Inflammatory macrophage treated with lipopolysaccharide for 1 hour (primary cell): ENCODE measurements around the gene PCDHGA1.

Source experiments
- DNase-seq, 2 donors: peaks; one replicate each; pipeline ENCODE4 v3.0.0-alpha.2; 2020 to 2022

The PCDHGA1 gene

DNA sequence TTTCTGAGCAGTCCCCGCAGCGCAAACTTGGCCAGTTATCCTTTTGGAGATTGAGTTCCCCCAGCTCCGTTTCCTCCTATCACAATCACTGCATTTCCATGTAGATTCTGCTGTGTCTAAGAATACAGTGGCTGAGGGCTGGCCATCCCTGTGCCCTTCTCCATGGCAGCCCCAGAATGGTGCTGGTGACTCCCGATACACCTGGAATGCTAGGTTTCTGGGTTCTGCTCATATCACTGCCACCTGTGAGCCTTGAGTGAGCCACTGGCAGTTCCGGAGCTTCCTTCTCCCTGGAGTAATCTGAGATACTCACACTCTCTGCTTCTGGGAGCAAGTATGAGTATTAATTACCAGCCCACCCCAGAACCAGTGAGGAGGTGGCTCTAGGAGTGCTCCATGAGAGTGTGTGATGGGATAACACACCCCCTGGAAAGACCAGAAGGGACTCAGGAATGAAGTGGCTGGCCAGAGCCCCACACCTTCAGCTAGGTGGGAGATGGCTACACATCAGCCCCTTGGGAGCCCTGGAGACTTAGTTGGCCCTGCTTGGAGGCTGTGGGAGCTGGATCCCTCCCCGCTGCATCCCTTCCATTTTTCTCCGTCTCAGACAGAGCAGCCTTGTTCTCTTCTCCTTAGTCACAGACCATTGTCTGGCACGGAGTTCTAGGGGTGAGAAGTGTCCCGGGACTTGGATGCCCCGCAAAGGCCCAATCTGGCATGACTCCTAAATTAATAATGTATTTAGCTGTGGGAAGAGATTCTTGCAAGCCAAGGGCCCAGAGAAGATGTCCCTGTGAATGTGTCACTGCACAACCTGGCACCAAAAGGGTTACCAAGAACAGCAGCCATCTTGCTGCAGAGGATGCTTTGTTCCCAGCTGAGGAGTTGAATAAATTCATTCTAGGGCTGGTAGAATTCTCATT lies 163.4 kb downstream of the PCDHGA1 start:
- no peak for DNase-seq

DNA sequence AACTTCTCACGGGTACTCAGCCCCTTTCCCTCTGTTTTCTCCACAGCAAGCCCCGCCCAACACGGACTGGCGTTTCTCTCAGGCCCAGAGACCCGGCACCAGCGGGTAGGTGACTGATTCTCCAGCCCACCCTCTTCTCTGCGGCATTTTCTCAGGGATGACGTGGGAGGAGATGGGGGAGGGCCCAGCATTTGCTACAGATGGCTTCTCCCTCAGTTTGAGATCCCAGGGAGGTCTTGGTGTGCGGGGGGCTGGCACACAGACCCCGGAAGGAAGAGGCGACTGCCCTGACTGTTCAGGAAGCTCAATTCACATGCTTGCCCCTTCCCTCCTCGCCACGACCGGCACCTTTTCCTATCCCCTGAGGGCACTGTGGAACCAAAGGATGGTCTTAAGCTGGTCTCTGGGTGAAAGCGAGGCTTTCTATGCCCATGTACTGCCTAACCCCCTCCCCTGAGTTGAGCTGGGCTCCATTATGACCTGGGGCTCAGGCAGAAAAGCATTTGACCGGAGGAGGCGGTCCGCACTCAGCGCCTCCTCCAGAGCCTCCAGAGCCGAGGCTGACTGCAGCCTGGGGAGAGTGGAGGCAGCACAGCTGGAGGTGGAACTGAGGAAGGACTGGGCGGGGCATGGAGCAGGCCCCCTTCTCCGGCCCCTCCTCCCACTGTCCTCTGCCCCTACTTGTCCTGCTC lies 164.6 kb downstream of the PCDHGA1 start:
- DNase-seq: no peak

DNA sequence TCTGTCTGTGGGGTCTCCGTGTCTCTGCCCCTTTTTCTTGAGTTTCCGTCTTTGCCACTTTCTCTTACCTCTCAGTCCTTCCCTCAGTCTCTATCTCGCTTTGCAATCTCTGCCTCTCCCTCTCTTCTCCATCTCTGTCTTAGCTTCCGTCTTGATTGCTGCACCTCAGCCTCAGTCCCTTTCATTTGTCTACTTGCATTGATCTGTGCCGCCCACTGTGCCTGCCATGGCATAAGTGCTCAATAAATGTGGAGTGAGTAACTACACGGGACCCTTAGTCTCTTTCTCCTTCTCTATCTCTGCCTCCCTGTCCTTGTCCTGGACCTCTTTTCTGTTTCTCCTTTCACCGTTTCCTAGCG lies 165.1 kb downstream of the PCDHGA1 start:
- no peak for DNase-seq

DNA sequence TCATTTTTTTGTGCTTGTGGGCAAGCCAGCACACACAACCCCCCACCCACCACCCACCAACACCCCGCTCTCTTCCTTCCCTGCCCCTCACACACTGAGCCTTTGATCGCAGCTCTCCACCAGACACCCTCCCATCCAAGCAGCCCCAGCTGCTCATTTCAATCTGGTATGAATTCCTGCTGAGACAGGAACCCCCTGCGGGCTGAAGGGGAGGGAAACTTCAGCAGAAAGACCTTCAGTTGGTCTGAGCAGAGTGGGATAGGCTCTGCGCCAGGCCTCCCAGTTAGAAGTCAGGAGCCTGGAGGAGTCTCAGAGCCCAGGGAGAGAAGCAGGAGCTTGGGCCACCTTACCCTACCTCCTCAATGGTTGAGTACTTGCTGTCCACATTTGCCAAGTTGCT lies 165.7 kb downstream of the PCDHGA1 start:
- DNase-seq: no peak

DNA sequence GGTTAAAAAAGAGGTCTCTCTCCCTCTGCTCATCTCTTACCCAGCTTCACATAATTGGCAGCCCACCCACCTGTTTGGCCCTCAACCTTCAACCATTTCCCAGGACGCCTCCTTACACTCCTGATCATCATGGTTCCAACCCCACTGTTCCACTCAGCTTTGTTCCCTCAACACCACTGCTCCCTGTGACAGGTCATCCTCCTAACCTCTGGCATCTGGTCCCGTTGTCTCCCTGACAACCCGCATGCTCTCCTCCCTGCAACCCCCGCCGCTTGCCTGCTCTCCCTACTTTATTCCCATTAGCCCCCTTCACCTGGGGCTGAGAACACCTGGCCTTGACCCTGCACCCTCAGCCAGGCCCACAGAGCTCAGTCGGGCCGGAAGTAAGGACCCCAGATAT lies 171.4 kb downstream of the PCDHGA1 start:
- DNase-seq: no peak

DNA sequence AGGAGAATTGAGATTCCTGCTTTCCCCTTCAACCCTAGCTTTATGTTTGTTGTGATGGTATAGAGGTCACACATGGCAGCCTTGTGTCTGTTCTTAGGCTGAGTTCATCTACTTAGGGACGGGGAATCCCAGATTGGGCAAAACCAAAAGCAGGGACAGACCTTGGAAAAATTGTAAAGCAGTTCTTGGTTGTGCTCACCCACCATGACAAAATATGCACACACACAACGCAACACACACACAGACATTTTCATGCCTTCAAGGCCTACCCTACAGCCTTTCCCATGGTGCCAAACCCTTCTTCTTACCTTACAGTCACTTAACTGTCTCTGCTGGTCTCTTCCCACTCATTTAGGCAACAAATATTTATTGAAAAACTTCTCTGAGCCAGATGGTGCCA lies 173.4 kb downstream of the PCDHGA1 start:
- DNase-seq: peak in 1 of 2 donors; percentile 27

DNA sequence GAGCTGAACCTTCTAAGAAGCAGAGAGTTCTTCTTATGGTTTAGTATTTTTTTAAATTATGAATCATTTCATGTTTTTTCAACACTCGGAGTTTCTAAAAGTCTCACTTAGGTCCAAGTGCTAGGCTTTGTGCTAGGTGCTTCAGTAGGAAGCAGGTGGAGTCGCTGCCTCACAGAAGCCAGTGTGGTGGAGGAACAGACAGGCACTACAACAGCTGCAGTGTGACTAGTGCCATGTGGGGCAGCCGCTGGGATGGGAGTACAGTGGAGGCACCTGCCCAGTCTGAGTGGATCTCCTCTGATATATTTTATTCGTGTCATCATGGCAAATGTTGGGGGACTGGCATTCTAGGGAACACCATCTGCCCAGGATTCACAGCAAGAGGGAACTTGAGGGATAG lies 173.9 kb downstream of the PCDHGA1 start:
- DNase-seq: no peak

DNA sequence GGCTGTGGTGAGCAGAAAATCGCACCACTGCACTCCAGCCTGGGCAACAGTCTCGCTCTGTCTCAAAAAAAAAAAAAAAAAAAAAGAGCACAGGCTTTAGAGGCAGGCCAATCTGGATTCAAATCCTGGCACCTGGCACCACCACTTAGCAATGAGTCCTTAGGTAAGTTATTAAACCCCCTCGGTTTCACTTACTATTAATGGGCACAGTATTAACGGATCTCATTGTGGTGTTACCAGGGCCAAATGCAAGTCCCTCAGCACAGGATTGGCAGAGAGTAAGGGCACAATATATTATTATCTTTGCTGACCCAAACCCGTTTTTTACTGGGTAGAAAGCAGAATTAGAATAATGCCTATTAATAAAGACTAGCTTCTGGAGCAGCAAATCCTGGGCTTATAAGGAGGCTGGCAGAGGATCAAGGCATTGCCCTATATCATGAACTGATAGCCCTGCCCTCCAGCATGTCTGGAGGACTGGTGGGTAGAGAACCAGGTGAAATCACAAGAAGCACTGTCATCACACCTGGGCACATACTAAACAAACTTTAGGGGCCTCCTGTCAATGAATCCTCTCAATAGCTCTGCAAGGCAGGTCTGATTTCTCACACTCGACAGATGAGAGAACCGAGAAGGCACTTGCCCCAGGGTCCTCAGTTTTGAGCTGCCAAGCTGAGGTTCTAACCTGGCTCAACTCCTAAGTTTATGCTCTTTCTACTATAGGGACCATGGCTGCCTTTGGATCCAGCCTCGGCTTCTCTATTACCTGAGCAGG lies 176.3 kb downstream of the PCDHGA1 start:
- DNase-seq: no peak

DNA sequence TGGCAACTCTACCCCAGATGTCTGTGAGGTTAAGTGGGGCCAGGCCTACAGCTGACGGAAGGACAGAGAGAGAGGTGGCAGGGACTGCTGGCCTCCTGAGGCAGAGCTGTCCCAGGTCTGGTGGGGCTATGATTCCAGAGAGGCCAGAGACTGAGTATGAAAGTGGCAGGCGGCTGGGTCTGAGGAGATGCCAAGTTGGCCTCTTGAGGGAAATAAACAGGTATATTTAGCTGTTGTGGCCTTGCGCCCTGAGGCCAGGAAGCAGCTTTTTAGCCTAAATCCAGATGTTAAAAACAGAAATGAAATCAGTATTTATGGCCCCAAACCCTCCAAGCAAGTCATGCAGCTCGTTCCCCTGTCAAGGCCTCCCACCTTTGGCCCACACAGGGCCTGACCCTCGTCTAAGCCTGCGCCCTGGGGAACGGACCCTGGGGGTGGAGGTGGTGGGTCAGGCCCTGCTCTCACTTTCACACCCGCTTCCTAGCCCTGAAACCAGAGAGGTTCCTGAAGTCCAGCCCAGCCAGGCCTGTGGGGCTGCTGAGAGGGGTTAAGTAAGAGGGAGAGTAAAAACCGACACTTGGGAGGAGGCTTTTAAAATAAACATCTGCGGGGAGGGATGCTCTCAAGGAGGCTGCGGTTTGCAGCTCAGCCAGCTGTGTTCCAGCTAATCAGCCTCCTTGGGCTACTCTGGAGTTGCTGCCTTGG lies 177.2 kb downstream of the PCDHGA1 start:
- DNase-seq: no peak

DNA sequence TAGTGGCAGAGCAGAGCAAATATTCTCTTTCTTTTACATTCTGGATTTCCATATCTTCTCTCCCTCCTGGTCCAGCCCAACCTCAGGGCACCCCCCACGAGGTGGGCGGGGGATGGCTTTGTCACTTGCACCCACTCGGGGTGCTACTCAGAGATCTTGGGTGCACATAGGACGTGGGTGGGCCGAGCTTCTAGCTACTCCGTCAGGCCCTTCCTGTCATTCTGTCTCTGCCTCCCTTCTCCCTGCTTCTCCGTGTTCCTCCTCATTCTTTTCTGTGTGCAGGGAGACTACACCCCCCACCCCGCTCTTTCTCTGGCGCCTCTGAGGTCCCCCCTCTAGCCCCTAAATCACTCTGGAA lies 178.1 kb downstream of the PCDHGA1 start:
- peak in 1 of 2 donors; percentile 80 for DNase-seq

DNA sequence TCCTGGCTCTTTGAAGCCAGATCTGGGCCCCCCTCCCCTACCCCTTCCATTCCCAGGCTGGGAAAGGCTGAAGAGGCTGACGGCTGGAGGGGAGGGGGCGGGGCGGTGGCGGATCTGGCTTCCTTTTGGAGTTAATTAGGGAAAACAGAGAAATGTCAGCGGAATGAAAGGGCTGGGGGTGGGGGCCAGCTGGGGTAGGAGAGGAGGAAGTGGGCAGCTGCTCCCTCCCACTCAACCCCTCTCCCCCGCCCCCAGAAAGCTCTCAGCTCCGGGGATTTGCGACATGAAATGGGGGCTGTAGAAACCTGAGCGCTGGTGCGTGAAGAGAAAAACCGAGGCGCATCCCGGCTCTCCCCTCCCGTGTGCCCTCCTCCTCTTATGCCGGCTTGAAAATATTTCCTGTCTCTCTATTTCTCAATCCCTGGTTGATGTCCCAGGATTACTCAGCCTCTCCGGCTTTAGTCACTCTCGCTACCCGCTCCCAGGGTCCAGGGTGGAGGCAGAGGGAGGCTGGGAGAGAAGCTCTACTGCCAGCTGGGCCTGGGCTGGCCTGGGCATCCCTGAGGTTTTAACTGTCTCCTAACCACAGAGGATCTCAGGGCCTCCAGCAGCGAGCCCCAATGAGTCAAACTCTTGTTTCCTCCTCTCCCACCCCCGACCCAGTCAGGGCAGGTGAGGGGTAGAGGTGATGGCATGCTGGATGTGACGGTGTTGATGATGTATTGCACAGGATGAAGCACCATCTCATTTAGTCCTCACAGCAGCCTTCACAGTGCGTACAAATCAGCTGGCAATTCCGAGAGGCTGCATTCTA lies 178.7 kb downstream of the PCDHGA1 start:
- DNase-seq: peak; percentile 52 to 70

DNA sequence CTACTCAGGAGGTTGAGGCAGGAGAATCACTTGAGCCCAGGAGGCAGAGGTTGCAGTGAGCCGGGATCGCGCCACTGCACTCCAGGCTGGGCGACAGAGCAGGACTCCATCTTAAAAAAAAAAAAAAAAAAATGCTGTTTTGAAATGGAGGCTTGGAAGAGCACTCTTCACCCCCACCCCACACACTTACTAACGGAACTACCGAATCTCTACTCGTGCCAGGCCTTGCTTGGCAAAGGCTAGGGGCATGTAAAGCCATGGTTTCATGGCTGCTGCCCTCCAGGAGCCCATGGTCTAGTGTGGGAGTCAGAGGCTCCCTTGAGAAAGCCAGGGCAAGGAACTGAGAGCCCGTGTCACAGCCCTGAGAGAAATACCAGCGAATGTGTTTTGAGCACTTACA lies 179.8 kb downstream of the PCDHGA1 start:
- no peak for DNase-seq

DNA sequence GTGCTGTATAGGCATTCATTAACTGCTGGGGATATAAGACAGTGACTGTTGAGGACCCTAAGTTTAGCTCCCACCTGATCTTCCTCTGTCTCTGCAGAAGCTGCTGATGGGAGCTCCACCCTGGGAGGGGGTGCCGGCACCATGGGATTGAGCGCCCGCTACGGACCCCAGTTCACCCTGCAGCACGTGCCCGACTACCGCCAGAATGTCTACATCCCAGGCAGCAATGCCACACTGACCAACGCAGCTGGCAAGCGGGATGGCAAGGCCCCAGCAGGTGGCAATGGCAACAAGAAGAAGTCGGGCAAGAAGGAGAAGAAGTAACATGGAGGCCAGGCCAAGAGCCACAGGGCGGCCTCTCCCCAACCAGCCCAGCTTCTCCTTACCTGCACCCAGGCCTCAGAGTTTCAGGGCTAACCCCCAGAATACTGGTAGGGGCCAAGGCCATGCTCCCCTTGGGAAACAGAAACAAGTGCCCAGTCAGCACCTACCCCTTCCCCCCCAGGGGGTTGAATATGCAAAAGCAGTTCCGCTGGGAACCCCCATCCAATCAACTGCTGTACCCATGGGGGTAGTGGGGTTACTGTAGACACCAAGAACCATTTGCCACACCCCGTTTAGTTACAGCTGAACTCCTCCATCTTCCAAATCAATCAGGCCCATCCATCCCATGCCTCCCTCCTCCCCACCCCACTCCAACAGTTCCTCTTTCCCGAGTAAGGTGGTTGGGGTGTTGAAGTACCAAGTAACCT lies 180.7 kb downstream of the PCDHGA1 start:
- DNase-seq: no peak

DNA sequence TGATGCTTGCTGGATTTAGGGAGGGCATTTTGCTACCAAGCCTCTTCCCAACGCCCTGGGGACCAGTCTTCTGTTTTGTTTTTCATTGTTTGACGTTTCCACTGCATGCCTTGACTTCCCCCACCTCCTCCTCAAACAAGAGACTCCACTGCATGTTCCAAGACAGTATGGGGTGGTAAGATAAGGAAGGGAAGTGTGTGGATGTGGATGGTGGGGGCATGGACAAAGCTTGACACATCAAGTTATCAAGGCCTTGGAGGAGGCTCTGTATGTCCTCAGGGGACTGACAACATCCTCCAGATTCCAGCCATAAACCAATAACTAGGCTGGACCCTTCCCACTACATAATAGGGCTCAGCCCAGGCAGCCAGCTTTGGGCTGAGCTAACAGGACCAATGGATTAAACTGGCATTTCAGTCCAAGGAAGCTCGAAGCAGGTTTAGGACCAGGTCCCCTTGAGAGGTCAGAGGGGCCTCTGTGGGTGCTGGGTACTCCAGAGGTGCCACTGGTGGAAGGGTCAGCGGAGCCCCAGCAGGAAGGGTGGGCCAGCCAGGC lies 181.5 kb downstream of the PCDHGA1 start:
- DNase-seq: no peak

DNA sequence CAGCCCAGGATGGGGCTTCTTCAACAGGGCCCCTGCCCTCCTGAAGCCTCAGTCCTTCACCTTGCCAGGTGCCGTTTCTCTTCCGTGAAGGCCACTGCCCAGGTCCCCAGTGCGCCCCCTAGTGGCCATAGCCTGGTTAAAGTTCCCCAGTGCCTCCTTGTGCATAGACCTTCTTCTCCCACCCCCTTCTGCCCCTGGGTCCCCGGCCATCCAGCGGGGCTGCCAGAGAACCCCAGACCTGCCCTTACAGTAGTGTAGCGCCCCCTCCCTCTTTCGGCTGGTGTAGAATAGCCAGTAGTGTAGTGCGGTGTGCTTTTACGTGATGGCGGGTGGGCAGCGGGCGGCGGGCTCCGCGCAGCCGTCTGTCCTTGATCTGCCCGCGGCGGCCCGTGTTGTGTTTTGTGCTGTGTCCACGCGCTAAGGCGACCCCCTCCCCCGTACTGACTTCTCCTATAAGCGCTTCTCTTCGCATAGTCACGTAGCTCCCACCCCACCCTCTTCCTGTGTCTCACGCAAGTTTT lies 182.1 kb downstream of the PCDHGA1 start:
- peak; percentile 38 to 76 for DNase-seq

DNA sequence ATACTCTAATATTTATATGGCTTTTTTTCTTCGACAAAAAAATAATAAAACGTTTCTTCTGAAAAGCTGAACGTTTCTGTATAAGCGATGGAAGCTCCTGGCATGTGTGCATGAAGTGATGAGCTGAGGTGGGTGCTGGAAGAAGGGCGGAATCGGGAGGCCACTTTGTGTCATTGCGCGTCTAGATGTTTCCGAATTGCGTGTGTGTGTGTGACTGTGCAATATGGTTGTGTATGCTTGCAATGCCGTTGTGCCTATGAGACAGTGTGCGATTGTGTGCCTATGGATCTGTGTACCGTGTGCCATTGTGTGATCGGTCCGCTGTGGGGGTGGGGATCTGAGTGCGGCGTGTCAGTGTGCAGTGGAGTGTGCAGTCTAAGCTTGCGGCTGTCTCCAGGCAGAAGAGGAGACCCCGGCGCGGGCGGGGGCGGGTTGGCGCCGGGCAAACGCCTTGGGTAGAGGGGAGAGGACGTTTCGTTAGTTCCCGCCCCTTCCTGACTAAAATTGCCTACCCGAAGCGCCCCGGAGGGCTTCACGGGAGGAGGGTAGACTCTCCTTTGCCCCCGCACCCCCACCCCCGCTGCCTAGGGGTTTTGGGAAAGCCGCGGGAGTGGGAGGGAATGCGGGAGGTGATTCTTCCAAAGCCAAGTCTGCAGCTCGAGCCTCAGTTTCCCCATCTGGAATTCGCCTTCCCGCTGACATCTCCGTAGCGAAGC lies 182.8 kb downstream of the PCDHGA1 start:
- DNase-seq: peak in 1 of 2 donors; percentile 65

DNA sequence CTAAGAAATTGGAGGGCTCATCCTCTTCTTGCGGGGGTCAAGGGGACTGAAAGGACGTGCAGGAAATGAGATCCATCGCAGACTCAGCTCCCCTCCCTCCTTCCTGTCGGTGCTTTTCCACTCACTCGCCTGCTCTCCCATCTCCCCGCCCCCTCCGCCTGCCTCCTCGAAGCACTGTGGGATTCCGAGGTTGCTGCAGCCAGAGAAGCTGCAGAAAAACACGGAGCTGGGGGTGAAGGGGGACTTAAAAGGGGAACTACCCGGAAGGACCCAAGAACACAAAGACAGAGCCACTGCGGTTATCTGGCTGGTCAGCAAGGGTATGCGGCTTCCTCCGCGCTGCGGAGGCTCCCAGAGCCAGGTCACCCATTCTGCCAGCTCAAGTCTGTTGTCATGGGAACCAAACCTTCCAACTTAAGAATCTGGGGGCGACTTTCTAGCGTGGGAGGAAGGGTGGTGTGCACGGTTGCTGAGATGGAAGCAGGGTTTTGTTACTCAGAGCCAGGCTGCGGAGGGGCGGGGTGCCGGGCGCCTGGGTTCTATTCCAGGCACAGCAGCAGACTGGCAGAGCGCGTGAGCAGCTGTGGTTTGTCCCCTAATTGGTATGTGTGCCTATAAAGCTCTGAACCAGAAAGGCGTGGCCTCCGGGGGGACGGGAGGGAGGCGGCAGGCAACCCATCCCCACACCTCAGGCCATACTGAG lies 183.5 kb downstream of the PCDHGA1 start:
- DNase-seq: peak; percentile 82 to 98

DNA sequence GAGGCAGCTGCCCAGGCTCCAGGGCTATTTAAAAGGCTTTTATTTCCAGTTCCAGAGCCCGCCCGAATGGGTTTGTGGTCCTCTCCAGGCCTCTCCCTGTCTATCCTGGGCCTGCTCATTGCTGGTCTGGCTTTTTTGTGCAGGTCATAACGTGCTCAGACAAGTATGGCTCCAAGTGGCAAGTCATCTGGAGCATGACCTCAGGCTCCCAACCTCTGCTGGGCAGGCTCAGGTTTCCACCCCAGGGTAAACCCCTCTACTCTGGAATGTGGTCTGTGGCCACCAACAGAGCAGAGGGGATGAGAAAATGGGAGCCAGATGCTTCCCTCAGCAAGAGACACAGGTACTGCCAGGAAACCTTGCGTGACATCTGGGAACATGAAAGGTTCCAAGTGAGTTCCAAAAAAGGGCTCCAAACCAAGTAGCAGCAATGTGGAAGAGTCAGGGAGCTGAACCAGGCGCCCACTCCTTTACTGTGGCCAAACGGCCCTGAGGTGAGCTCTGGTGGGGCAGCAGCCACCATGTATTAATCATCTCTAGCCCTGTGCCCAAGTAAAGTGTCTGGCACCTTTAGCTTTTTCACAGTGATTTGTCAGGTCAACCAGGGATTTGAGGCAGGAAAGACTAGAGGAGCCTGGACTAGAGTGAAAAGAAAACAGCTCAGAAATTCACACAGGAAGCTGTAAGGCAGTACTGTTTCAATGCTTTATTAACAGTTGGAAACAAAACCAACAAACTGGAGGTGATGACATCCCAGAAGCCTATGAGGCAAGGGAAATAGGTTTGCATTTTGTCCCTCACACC lies 184.2 kb downstream of the PCDHGA1 start:
- DNase-seq: no peak
